Upper lobe of left lung (tissue), 4 donors: ENCODE measurements around the gene PHKG2.

Experiments used
- CTCF ChIP-seq, 6 experiments: fragments of 450-650 bp in 4 of 6; fragments of 200-600 bp in 2 of 6; sonication (generic) in 2 of 6; IDR thresholded peaks; one replicate each; pipeline ENCODE4 v1.5.1; 2016 to 2019; ENCODE audit warnings: antibody characterized with exemption in 6 of 6
- EP300 ChIP-seq, 4 donors: sonication (generic); formaldehyde crosslinking; IDR thresholded peaks; one replicate each; pipeline ENCODE4 v1.5.1; 2017; ENCODE audit warnings: antibody characterized with exemption in 4 of 4, control low read depth in 2 of 4
- POLR2A ChIP-seq, 4 donors: fragments of 450-650 bp; IDR thresholded peaks; one replicate each; pipeline ENCODE4 v1.5.1; 2016 to 2017; ENCODE audit warnings: antibody characterized with exemption in 4 of 4, mild to moderate bottlenecking in 2 of 4
- POLR2AphosphoS5 ChIP-seq, 2 donors: sonication (generic); formaldehyde crosslinking; IDR thresholded peaks; one replicate each; pipeline ENCODE4 v1.5.1; 2017; ENCODE audit warnings: antibody characterized with exemption in 2 of 2

GRCh38 chr16:30767767-30768465, 19.7 kb downstream of the PHKG2 start:
- TF ChIP-seq CTCF (IDR thresholded peaks at IDR 0.05) (no peak), POLR2AphosphoS5 (IDR thresholded peaks at IDR 0.05) (no peak), POLR2A (IDR thresholded peaks at IDR 0.05) (no peak), EP300 (IDR thresholded peaks at IDR 0.05) (no peak)
